DND-41 (cell line): Measurements from ENCODE around the gene BIRC3.
"Not testable (repeated sequence)": the region's sequence is repeated elsewhere in the genome, so short reads cannot be mapped to it uniquely, and the experiment has no call there.

Source experiments
- ATAC-seq: fragments of 200-7000 bp; cut with Tn5 transposase; 3 replicates; pipeline ENCODE4 v1.9.1; 2021; ENCODE audit warnings: low read depth; ENCODE audit not compliant: insufficient read depth
- DNase-seq: peaks from one replicate; pipeline ENCODE4 v3.0.0-alpha.2; 2020
- H2AFZ ChIP-seq: 2 replicates; pipeline ENCODE4 v1.6.0; 2012; ENCODE audit warnings: low read depth, low read length
- H3K27ac ChIP-seq: 2 replicates; pipeline ENCODE4 v1.5.1; 2012; ENCODE audit warnings: low read length, inconsistent platforms
- H3K27me3 ChIP-seq: fragments of 200-600 bp; sonication (generic); 2 replicates; pipeline ENCODE4 v1.6.0; 2012; ENCODE audit warnings: low read length, mild to moderate bottlenecking, inconsistent platforms; ENCODE audit not compliant: insufficient read depth, poor library complexity
- H3K36me3 ChIP-seq: 2 replicates; pipeline ENCODE4 v1.5.1; 2012; ENCODE audit warnings: low read length, inconsistent platforms; ENCODE audit not compliant: insufficient read depth
- H3K4me1 ChIP-seq: 2 replicates; pipeline ENCODE4 v1.5.1; 2012; ENCODE audit warnings: mild to moderate bottlenecking, low read length; ENCODE audit not compliant: insufficient read depth
- H3K4me2 ChIP-seq: 2 replicates; pipeline ENCODE4 v1.6.0; 2012; ENCODE audit warnings: mild to moderate bottlenecking, moderate library complexity, low read length, inconsistent platforms; ENCODE audit not compliant: insufficient read depth
- H3K4me3 ChIP-seq, 2 experiments: fragments of 200-600 bp in 1 of 2; shearing (Covaris generic) in 1 of 2; 2 replicates each; pipeline ENCODE4 v1.5.1; 2012 to 2016; ENCODE audit warnings: inconsistent platforms in 2 of 2, low read length in 2 of 2, mild to moderate bottlenecking in 2 of 2, low read depth in 1 of 2, moderate library complexity in 1 of 2
- H3K79me2 ChIP-seq: 2 replicates; pipeline ENCODE4 v1.6.0; 2012; ENCODE audit warnings: low read length, inconsistent platforms; ENCODE audit not compliant: insufficient read depth
- H3K9ac ChIP-seq: 2 replicates; pipeline ENCODE4 v1.6.0; 2012; ENCODE audit warnings: low read depth, mild to moderate bottlenecking, inconsistent platforms, low read length, moderate library complexity
- H3K9me3 ChIP-seq: 2 replicates; pipeline ENCODE4 v1.5.1; 2012; ENCODE audit warnings: low read length, moderate library complexity, mild to moderate bottlenecking, inconsistent platforms; ENCODE audit not compliant: insufficient read depth, severe bottlenecking
- H4K20me1 ChIP-seq: 2 replicates; pipeline ENCODE4 v1.6.0; 2012; ENCODE audit warnings: low read length; ENCODE audit not compliant: insufficient read depth
- EZH2 ChIP-seq: IDR thresholded peaks from 3 replicates; pipeline ENCODE4 v1.6.1; 2012; ENCODE audit warnings: borderline replicate concordance, low read depth, mild to moderate bottlenecking, moderate library complexity, low read length, inconsistent platforms; ENCODE audit not compliant: severe bottlenecking
- TF ChIP-seq, protein P1 (sequence below): IDR thresholded peaks from 2 replicates; pipeline ENCODE4 v1.5.1; 2012; ENCODE audit warnings: borderline replicate concordance, low read length, moderate library complexity, mild to moderate bottlenecking; ENCODE audit not compliant: poor library complexity, severe bottlenecking; ENCODE audit errors: extremely low read depth

BIRC3 gene

GRCh38 chr11:102300837-102301236, 16.4 kb upstream of the BIRC3 start:
- H3K4me1 ChIP-seq, result peaks cover 25% of the 10 kb centered on the region

GRCh38 chr11:102302241-102302640, 15.0 kb upstream of the BIRC3 start:
- H3K4me3 ChIP-seq, result no peak overlapping the region
- no peak overlapping the region for H3K4me2 ChIP-seq
- no peaks in the 10 kb centered on the region for H3K36me3 ChIP-seq
- peaks cover 39% of the 10 kb centered on the region for H3K4me1 ChIP-seq
- peaks cover 10% of the 10 kb centered on the region for H3K9me3 ChIP-seq
- TF ChIP-seq, protein P1, sequence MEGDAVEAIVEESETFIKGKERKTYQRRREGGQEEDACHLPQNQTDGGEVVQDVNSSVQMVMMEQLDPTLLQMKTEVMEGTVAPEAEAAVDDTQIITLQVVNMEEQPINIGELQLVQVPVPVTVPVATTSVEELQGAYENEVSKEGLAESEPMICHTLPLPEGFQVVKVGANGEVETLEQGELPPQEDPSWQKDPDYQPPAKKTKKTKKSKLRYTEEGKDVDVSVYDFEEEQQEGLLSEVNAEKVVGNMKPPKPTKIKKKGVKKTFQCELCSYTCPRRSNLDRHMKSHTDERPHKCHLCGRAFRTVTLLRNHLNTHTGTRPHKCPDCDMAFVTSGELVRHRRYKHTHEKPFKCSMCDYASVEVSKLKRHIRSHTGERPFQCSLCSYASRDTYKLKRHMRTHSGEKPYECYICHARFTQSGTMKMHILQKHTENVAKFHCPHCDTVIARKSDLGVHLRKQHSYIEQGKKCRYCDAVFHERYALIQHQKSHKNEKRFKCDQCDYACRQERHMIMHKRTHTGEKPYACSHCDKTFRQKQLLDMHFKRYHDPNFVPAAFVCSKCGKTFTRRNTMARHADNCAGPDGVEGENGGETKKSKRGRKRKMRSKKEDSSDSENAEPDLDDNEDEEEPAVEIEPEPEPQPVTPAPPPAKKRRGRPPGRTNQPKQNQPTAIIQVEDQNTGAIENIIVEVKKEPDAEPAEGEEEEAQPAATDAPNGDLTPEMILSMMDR, result no peak
- no peak for TF ChIP-seq EZH2
- no peak for DNase-seq
- H3K9ac ChIP-seq, result no peak overlapping the region
- no peak overlapping the region for H2AFZ ChIP-seq
- no peak overlapping the region for H3K27ac ChIP-seq
- no peaks in the 10 kb centered on the region for H4K20me1 ChIP-seq
- no peak for ATAC-seq
- no peaks in the 10 kb centered on the region for H3K27me3 ChIP-seq
- H3K79me2 ChIP-seq, result no peaks in the 10 kb centered on the region

More at GRCh38 chr11:102300837-102301236, 16.4 kb upstream of the BIRC3 start:
- not testable (repeated sequence) for H3K4me2 ChIP-seq, ATAC-seq, H4K20me1 ChIP-seq, H3K9ac ChIP-seq, H3K27me3 ChIP-seq, H3K27ac ChIP-seq, H3K79me2 ChIP-seq, H2AFZ ChIP-seq, H3K4me3 ChIP-seq, H3K36me3 ChIP-seq
- H3K9me3 ChIP-seq, result peaks cover 10% of the 10 kb centered on the region
- DNase-seq, result peak; percentile 34

DNA sequence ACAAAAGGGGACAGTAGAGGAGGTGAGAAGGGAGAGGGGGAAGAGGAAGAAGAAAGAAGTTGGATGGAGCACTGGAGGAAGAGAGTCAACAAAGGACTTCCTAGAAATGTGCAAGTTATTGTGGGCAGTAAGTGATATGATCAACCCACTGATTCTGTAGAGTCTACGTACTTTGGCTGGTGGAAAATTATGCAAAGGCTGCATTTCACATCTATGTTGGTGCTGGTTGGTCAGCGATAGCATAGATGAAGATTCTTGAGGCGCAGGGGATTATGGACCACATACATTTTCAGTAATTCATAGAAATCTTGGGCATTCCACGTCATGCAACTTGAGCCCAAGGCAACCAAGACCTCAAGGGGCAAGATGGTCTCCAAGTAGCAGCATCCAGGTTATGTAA, 12.6 kb upstream of the BIRC3 start:
- DNase-seq (no peak), ATAC-seq (no peak)
- Histone ChIP-seq H3K79me2 (no peaks in the 10 kb centered on the region), H3K27ac (peak overlapping the region; percentile 82), H3K27me3 (no peaks in the 10 kb centered on the region), H4K20me1 (no peaks in the 10 kb centered on the region), H3K4me3 (peak overlapping the region in 1 of 2 experiments; percentile 31; a peak in 1 of 4 replicates), H3K9ac (no peak overlapping the region), H2AFZ (no peak overlapping the region), H3K36me3 (no peaks in the 10 kb centered on the region), H3K9me3 (peaks cover 10% of the 10 kb centered on the region), H3K4me2 (peak overlapping the region; percentile 59), H3K4me1 (peaks cover 53% of the 10 kb centered on the region)
- TF ChIP-seq EZH2, result no peak
- TF ChIP-seq, protein P1, result no peak

DNA sequence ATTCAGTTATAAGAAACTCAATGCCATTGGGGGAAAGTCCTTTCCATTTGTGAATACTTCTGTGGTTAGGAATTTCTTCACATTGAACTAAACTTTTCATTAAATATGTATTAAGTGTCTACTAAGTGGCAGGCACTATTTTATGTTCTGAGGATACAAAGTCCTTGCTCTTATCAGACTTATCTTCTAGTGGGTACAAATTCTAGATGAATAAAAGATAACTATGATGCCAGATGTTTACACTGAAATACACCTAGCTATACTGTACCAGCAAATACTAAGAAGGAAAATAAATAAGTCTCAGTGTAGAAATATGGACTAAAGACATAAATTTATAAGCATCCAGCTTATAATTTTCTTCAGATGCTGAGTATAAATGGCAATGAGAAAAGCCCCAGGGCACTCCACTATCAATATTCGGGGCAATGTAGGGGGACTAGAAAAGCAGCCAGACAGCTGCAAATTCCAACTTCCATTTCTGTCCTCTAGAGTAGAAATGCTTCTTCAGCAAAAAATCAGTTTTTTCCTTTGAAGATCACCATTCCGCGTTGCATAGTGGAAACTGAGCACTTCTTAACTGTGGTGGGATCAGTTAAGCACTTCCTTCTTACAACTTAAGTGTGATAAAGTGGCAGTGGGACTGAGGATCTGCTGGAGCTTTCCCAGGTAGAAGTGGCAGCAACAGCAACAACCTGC, 11.8 kb upstream of the BIRC3 start:
- TF ChIP-seq, protein P1, result no peak
- peak; percentile 51 for ATAC-seq
- H3K36me3 ChIP-seq, result no peaks in the 10 kb centered on the region
- H3K79me2 ChIP-seq, result no peaks in the 10 kb centered on the region
- peaks cover 10% of the 10 kb centered on the region for H3K9me3 ChIP-seq
- peak overlapping the region; percentile 82 for H3K27ac ChIP-seq
- no peaks in the 10 kb centered on the region for H4K20me1 ChIP-seq
- peaks cover 53% of the 10 kb centered on the region for H3K4me1 ChIP-seq
- H3K4me3 ChIP-seq, result peak overlapping the region in 1 of 2 experiments; percentile 11; a peak in 2 of 4 replicates
- peak overlapping the region; percentile 59 for H3K4me2 ChIP-seq
- H3K27me3 ChIP-seq, result no peaks in the 10 kb centered on the region
- H2AFZ ChIP-seq, result peak overlapping the region; percentile 35
- peak overlapping the region; percentile 31 for H3K9ac ChIP-seq
- peak; percentile 35 for DNase-seq
